H9 (cell line): Measurements from ENCODE around the gene SMAP1. TPM values are rescaled to one million over a fixed set of nuclear protein-coding genes. Genes with fewer than 3 reads are reported as not detected.

Experiments
- DNase-seq: peaks from one replicate; pipeline ENCODE4 v3.0.0-alpha.2; 2017
- H2AFZ ChIP-seq: one replicate; pipeline ENCODE4 v1.6.1; 2013; ENCODE audit warnings: mild to moderate bottlenecking, low read length, control low read depth, moderate library complexity
- H2AK5ac ChIP-seq: 2 replicates; pipeline ENCODE4 v1.6.1; 2013; ENCODE audit warnings: low read length, control low read depth, mixed read lengths; ENCODE audit not compliant: insufficient read length
- H2BK120ac ChIP-seq: one replicate; pipeline ENCODE4 v1.6.1; 2013; ENCODE audit warnings: low read depth, mild to moderate bottlenecking, low read length, control low read depth, inconsistent platforms; ENCODE audit not compliant: poor library complexity, severe bottlenecking
- H2BK12ac ChIP-seq: 2 replicates; pipeline ENCODE4 v1.6.1; 2013; ENCODE audit warnings: low read length, control low read depth, mixed read lengths, low read depth; ENCODE audit not compliant: insufficient read length
- H2BK15ac ChIP-seq: 2 replicates; pipeline ENCODE4 v1.6.1; 2013; ENCODE audit warnings: low read depth, low read length, control low read depth
- H2BK20ac ChIP-seq: one replicate; pipeline ENCODE4 v1.6.1; 2013; ENCODE audit warnings: low read depth, mild to moderate bottlenecking, low read length, control low read depth, inconsistent platforms; ENCODE audit not compliant: poor library complexity, severe bottlenecking
- H2BK5ac ChIP-seq: 2 replicates; pipeline ENCODE4 v1.6.1; 2013; ENCODE audit warnings: low read length, control low read depth, mixed read lengths; ENCODE audit not compliant: insufficient read length
- H3K14ac ChIP-seq: 2 replicates; pipeline ENCODE4 v1.6.1; 2013; ENCODE audit warnings: low read length, control low read depth; ENCODE audit not compliant: insufficient read depth
- H3K18ac ChIP-seq: 2 replicates; pipeline ENCODE4 v1.6.1; 2013; ENCODE audit warnings: low read depth, mild to moderate bottlenecking, mixed read lengths, low read length, control low read depth; ENCODE audit not compliant: insufficient read length
- H3K23ac ChIP-seq: 2 replicates; pipeline ENCODE4 v1.6.1; 2013; ENCODE audit warnings: low read length, control low read depth, mixed read lengths, low read depth; ENCODE audit not compliant: insufficient read length
- H3K23me2 ChIP-seq: 2 replicates; pipeline ENCODE4 v1.6.1; 2013; ENCODE audit warnings: low read depth, mild to moderate bottlenecking, mixed read lengths, low read length, control low read depth; ENCODE audit not compliant: insufficient read length, poor library complexity, severe bottlenecking
- H3K27ac ChIP-seq: 2 replicates; pipeline ENCODE4 v1.5.1; 2013; ENCODE audit warnings: low read length, control low read depth, mixed read lengths, low read depth; ENCODE audit not compliant: insufficient read length
- H3K27me3 ChIP-seq: 2 replicates; pipeline ENCODE4 v1.6.1; 2013; ENCODE audit warnings: low read length, control low read depth, inconsistent platforms; ENCODE audit not compliant: insufficient read depth
- H3K4ac ChIP-seq: 2 replicates; pipeline ENCODE4 v1.6.1; 2013; ENCODE audit warnings: low read depth, mild to moderate bottlenecking, control low read depth, inconsistent platforms, low read length, moderate library complexity
- H3K4me1 ChIP-seq: 2 replicates; pipeline ENCODE4 v1.6.1; 2013; ENCODE audit warnings: low read length, control low read depth, inconsistent platforms; ENCODE audit not compliant: insufficient read depth
- H3K4me2 ChIP-seq: 2 replicates; pipeline ENCODE4 v1.6.1; 2013; ENCODE audit warnings: low read length, control low read depth, mixed read lengths; ENCODE audit not compliant: insufficient read length, insufficient read depth
- H3K56ac ChIP-seq: 2 replicates; pipeline ENCODE4 v1.6.1; 2013; ENCODE audit warnings: low read depth, mild to moderate bottlenecking, mixed read lengths, low read length, control low read depth; ENCODE audit not compliant: insufficient read length
- H3K79me1 ChIP-seq: 2 replicates; pipeline ENCODE4 v1.6.1; 2013; ENCODE audit warnings: low read depth, mild to moderate bottlenecking, moderate library complexity, low read length, control low read depth, inconsistent platforms; ENCODE audit not compliant: insufficient read depth, poor library complexity, severe bottlenecking
- H3K79me2 ChIP-seq: 2 replicates; pipeline ENCODE4 v1.6.1; 2013; ENCODE audit warnings: low read length, control low read depth, inconsistent platforms; ENCODE audit not compliant: insufficient read depth
- H3K9ac ChIP-seq: 2 replicates; pipeline ENCODE4 v1.6.1; 2013; ENCODE audit warnings: low read length, control low read depth, mixed read lengths; ENCODE audit not compliant: insufficient read length; ENCODE audit errors: extremely low read depth
- H3K9me3 ChIP-seq: one replicate; pipeline ENCODE4 v1.6.1; 2013; ENCODE audit warnings: low read depth, low read length, inconsistent platforms; ENCODE audit not compliant: control insufficient read depth
- H3T11ph ChIP-seq: one replicate; pipeline ENCODE4 v1.6.1; 2013; ENCODE audit warnings: mild to moderate bottlenecking, low read length, control low read depth, inconsistent platforms
- H4K20me1 ChIP-seq: one replicate; pipeline ENCODE4 v1.6.1; 2013; ENCODE audit not compliant: control insufficient read depth, insufficient read length, insufficient read depth
- H4K5ac ChIP-seq: 2 replicates; pipeline ENCODE4 v1.6.1; 2013; ENCODE audit warnings: low read depth, mild to moderate bottlenecking, mixed read lengths, low read length, control low read depth; ENCODE audit not compliant: insufficient read length
- H4K8ac ChIP-seq: replicated peaks from 2 replicates; pipeline ENCODE4 v1.6.1; 2013; ENCODE audit warnings: low read length, control low read depth, mixed read lengths, low read depth; ENCODE audit not compliant: insufficient read length
- H4K91ac ChIP-seq: 2 replicates; pipeline ENCODE4 v1.6.1; 2013; ENCODE audit warnings: low read depth, mild to moderate bottlenecking, moderate library complexity, mixed read lengths, low read length, control low read depth; ENCODE audit not compliant: insufficient read length
- H3K27ac Mint-ChIP-seq, 3 experiments: 2 replicates in 2 of 3; 3 replicates in 1 of 3; pipeline ENCODE4 v1.8.0; 2020 to 2021; ENCODE audit warnings: mixed read lengths in 3 of 3, mild to moderate bottlenecking in 1 of 3, moderate library complexity in 1 of 3
- H3K27me3 Mint-ChIP-seq: 2 replicates; pipeline ENCODE4 v1.8.0; 2021; ENCODE audit warnings: low read depth, mild to moderate bottlenecking, moderate library complexity, mixed read lengths
- H3K36me3 Mint-ChIP-seq, 3 experiments: 2 replicates in 2 of 3; 3 replicates in 1 of 3; pipeline ENCODE4 v1.8.0; 2020 to 2021; ENCODE audit warnings: low read depth in 3 of 3, mixed read lengths in 3 of 3; ENCODE audit not compliant: insufficient read depth in 1 of 3
- H3K4me1 Mint-ChIP-seq, 2 experiments: 2 replicates each; pipeline ENCODE4 v1.8.0; 2020; ENCODE audit warnings: mixed read lengths in 2 of 2
- H3K4me3 Mint-ChIP-seq, 2 experiments: 2 replicates in 1 of 2; 3 replicates in 1 of 2; pipeline ENCODE4 v1.8.0; 2020 to 2021; ENCODE audit warnings: mild to moderate bottlenecking in 2 of 2, mixed read lengths in 2 of 2, moderate library complexity in 1 of 2
- H3K9me3 Mint-ChIP-seq, 2 experiments: 2 replicates in 1 of 2; 3 replicates in 1 of 2; pipeline ENCODE4 v1.8.0; 2020; ENCODE audit warnings: mild to moderate bottlenecking in 2 of 2, mixed read lengths in 2 of 2, moderate library complexity in 1 of 2
- CTCF ChIP-seq: fragments of 200-600 bp; sonication (generic); conservative IDR thresholded peaks from 3 replicates; pipeline ENCODE4 v1.8.0; 2021; ENCODE audit warnings: antibody characterized with exemption, mild to moderate bottlenecking
- WGBS: extraction: QIAGEN DNeasy Blood & Tissue Kit; methylation state at CpG from one replicate; pipeline ENCODE4 v1.1.7; 2013; ENCODE audit warnings: missing lambda C conversion rate, low lambda C conversion rate, mixed read lengths; ENCODE audit not compliant: insufficient read length; ENCODE audit errors: extremely low coverage; 5-methylcytosine and 5-hydroxymethylcytosine counted together
- total RNA-seq: library from RNA; stranded (reverse); gene quantifications from 2 replicates; pipeline ENCODE4 v1.2.1, GENCODE V29; 2021

Gene SMAP1
- total RNA-seq, 1 experiment from 2014 or later, result 29.3 TPM

GRCh38 chr6:70889270-70889669 lies 221.6 kb downstream of the SMAP1 start:
- Mint-ChIP-seq H3K27me3 (no peaks in the 10 kb centered on the region; the same call in 1 of the 2 replicates), H3K27ac (no peak overlapping the region), H3K9me3 (no peaks in the 10 kb centered on the region), H3K36me3 (0 out of 7 replicates have a peak, but pooled peaks cover 0 to 2% (median 0%) of the 10 kb centered on the region in 3 experiments), H3K4me3 (no peak overlapping the region), H3K4me1 (peaks cover 18 to 28% of the 10 kb centered on the region in 2 experiments)
- Histone ChIP-seq H2BK20ac (no peak overlapping the region), H2BK15ac (no peak overlapping the region), H2BK120ac (no peak overlapping the region), H3K79me1 (no peaks in the 10 kb centered on the region), H4K8ac (no peak overlapping the region), H3K14ac (no peak overlapping the region), H2BK5ac (no peak overlapping the region), H3K18ac (no peak overlapping the region), H3K79me2 (no peaks in the 10 kb centered on the region), H3K4me2 (no peak overlapping the region), H3K4ac (no peak overlapping the region), H3K27ac (no peak overlapping the region), H2AFZ (no peak overlapping the region), H3K27me3 (no peaks in the 10 kb centered on the region), H3K23me2 (no peaks in the 10 kb centered on the region), H2BK12ac (no peak overlapping the region), H3K9ac (no peak overlapping the region), H3T11ph (no peak overlapping the region), H3K23ac (no peak overlapping the region), H4K91ac (no peak overlapping the region), H3K4me1 (no peaks in the 10 kb centered on the region; the same call in 1 of the 2 replicates), H2AK5ac (no peak overlapping the region), H4K20me1 (no peaks in the 10 kb centered on the region), H3K56ac (no peak overlapping the region), H4K5ac (no peak overlapping the region), H3K9me3 (no peaks in the 10 kb centered on the region)
- no peak for DNase-seq
- no peak for TF ChIP-seq CTCF
- WGBS, result no CpG with 5 or more reads among the region's 7 CpGs
